Cardiac atrium fibroblast (primary cell): ENCODE data around the gene EPYC. TPM values are rescaled to one million over a fixed set of nuclear protein-coding genes. Genes with fewer than 3 reads are reported as not detected.

Experiments used
- total RNA-seq: library from RNA; depleted of rRNA; stranded (reverse); fragments of >200 nt; gene quantifications from 2 replicates; pipeline ENCODE4 v1.2.3, GENCODE V29; 2015

The EPYC gene
- total RNA-seq = not detected in 2 replicates

GRCh38 chr12:91004872-91005271, at the start of gene EPYC:
EPYC (minus strand) TSS chr12:91004972; CDS start chr12:91002565, 2,407 bp downstream.

GRCh38 chr12:90954921-90955320, 49.9 kb downstream of the EPYC start, which contains the start of gene CCER1:
CCER1 (minus strand) TSS chr12:90955176; CDS start chr12:90954742, 434 bp downstream.

Other genes starting within 250 kb of the EPYC start
- gene CCER1, start 49.8 kb downstream of the EPYC start, total RNA-seq = not detected in 2 replicates
- gene KERA, start 53.1 kb upstream of the EPYC start, total RNA-seq = not detected in 2 replicates
- 209 and 418 TPM in 2 replicates for gene LUM, start 106.5 kb upstream of the EPYC start, total RNA-seq
- 1,647 and 2,415 TPM in 2 replicates for gene DCN, start 177.8 kb upstream of the EPYC start, total RNA-seq